CD1c-positive myeloid dendritic cell (primary cell): Measurements from ENCODE around the gene PRR20B.
"Not testable (repeated sequence)": the region's sequence is repeated elsewhere in the genome, so short reads cannot be mapped to it uniquely, and the experiment has no call there.

Source experiments
- DNase-seq: peaks from one replicate; pipeline ENCODE4 v3.0.0-alpha.2; 2016; ENCODE audit errors: extremely low spot score

Gene PRR20B

GRCh38 chr13:57147188-57147587, at the start of gene PRR20B:
PRR20B (plus strand) TSS chr13:57147488; CDS start chr13:57147875, 387 bp downstream.
- not testable (repeated sequence) for DNase-seq

DNA sequence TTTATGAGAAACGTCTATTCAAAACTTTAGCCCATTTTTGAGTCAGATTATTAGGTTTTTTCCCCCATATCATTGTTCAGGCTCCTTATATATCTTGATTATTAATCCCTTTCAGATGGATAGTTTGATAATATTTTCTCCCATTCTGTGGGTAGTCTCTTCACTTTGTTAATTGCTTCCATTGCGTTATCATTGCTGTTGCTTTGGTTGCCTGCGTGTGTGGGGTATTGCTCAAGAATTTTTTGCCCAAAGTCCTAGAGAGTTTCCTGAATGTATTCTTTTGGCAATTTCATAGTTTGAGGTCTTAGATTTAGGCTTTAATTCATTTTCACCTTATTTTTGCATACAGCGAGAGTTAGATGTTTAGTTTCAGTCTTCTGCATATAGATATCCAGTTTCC, 32.3 kb upstream of the PRR20B start:
- DNase-seq = no peak

GRCh38 chr13:57123681-57124080, 23.6 kb upstream of the PRR20B start:
- no peak for DNase-seq

- no peak for DNase-seq
These were observed 18.4 kb upstream of the PRR20B start for GRCh38 chr13:57128909-57129308.

GRCh38 chr13:57136093-57136492, 11.2 kb upstream of the PRR20B start:
- DNase-seq = no peak

GRCh38 chr13:57137585-57137984, 9.7 kb upstream of the PRR20B start:
- DNase-seq = no peak

- no peak for DNase-seq
These were observed 8.3 kb upstream of the PRR20B start for GRCh38 chr13:57138988-57139387.

GRCh38 chr13:57139781-57140180, 7.5 kb upstream of the PRR20B start:
- not testable (repeated sequence) for DNase-seq

- not testable (repeated sequence) for DNase-seq
These were observed 6.9 kb upstream of the PRR20B start, which contains the start of gene PRR20A for GRCh38 chr13:57140235-57140968. PRR20A (plus strand) TSS chr13:57140918; CDS start chr13:57141305, 387 bp downstream.

DNA sequence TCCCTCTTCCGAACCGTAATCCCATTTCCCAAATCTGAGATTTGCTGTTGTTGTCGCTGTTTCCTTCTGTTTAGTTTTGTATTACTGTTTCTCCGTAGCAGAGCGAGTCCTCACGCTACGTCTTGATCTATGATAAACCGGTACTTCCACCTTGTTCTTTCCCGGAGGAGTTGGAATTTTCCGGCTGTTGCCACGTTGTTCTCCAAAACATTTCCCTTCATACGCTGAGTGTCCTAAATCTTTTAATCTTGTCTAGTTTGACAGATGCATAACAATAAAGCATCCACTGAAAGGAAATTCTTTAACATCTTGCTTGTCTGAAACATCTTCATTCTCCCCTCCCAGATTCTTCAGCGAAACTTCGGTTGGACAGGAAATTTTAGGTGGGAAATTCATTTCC, 818 bp downstream of the PRR20B start:
- DNase-seq = not testable (repeated sequence)

- not testable (repeated sequence) for DNase-seq
These were observed 6.5 kb downstream of the PRR20B start, which contains the start of gene PRR20C for GRCh38 chr13:57153761-57154160. PRR20C (plus strand) TSS chr13:57154061; CDS start chr13:57154448, 387 bp downstream.

DNA sequence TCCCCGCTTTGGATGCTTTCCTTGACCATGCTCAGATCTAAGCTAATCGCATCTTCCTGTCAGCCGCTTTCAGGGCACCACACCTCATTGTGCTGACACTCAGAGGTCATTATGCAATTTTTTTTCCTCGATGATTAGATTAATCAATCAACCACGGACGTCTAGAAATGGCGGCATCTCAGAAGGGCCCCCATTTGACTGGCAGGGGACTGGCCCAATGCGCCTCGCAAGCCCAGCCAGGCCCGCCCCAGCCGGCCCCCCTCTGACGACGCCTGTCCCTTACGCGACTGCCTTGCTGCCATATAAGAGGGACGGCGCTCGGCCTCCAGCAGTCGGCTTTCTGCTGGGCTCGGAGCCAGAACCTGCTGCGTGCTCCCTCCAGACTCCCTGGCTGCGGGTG, 13.0 kb downstream of the PRR20B start, which contains the start of gene PRR20D:
PRR20D (plus strand) TSS at position 301 of the 400 bp plus-strand sequence. CDS start 387 bp downstream, outside the sequence.
- not testable (repeated sequence) for DNase-seq

- DNase-seq = not testable (repeated sequence)
These were observed 19.6 kb downstream of the PRR20B start, which contains the start of gene PRR20E for GRCh38 chr13:57166897-57167296. PRR20E (plus strand) TSS chr13:57167197; CDS start chr13:57167584, 387 bp downstream.

- DNase-seq = no peak
These were observed 44.4 kb downstream of the PRR20B start for GRCh38 chr13:57191667-57192066.
